WTC11 (cell line): Measurements from ENCODE around the gene ARHGEF28. TPM values are rescaled to one million over a fixed set of nuclear protein-coding genes. Genes with fewer than 3 reads are reported as not detected.

ENCODE experiments used
- ATAC-seq: fragments of 200-7000 bp; cut with Tn5 transposase; 2 replicates; pipeline ENCODE4 v1.10.0; 2021; ENCODE audit warnings: mild to moderate bottlenecking, moderate library complexity
- CTCF ChIA-PET: fragments of 300-600 bp; sonication (Branson Sonifier 250); formaldehyde crosslinking; loops from one replicate; lab custom pipeline; 2021; ENCODE audit warnings: antibody characterized with exemption; lab: Charles Lee
- POLR2A ChIA-PET: fragments of 350-600 bp; sonication (Branson Sonifier 250); formaldehyde crosslinking; loops from one replicate; lab custom pipeline; 2021; ENCODE audit warnings: antibody characterized with exemption; lab: Charles Lee
- DNase-seq: peaks from one replicate; pipeline ENCODE4 v3.0.0; 2021; ENCODE audit warnings: low spot score
- H3K27ac Mint-ChIP-seq: 2 replicates; pipeline ENCODE4 v1.8.0; 2021; ENCODE audit warnings: mixed read lengths
- H3K27me3 Mint-ChIP-seq: 2 replicates; pipeline ENCODE4 v1.8.0; 2021; ENCODE audit warnings: low read depth, mild to moderate bottlenecking, moderate library complexity, mixed read lengths
- H3K36me3 Mint-ChIP-seq: 2 replicates; pipeline ENCODE4 v1.8.0; 2021; ENCODE audit warnings: mixed read lengths
- H3K4me1 Mint-ChIP-seq: 2 replicates; pipeline ENCODE4 v1.8.0; 2022; ENCODE audit warnings: mixed read lengths
- H3K4me3 Mint-ChIP-seq: 2 replicates; pipeline ENCODE4 v1.8.0; 2021; ENCODE audit warnings: mild to moderate bottlenecking, moderate library complexity, mixed read lengths
- H3K9me3 Mint-ChIP-seq: 2 replicates; pipeline ENCODE4 v1.8.0; 2021; ENCODE audit warnings: mixed read lengths
- ARID4B ChIP-seq: sonication (generic); formaldehyde crosslinking; IDR thresholded peaks from 2 replicates; pipeline ENCODE4 v1.8.0; 2023; ENCODE audit warnings: missing genetic modification reagents, mild to moderate bottlenecking, borderline replicate concordance
- CREM ChIP-seq: sonication (generic); formaldehyde crosslinking; IDR thresholded peaks from 2 replicates; pipeline ENCODE4 v1.8.1; 2022; ENCODE audit warnings: mild to moderate bottlenecking, missing genetic modification reagents, moderate library complexity
- E2F4 ChIP-seq: sonication (generic); formaldehyde crosslinking; IDR thresholded peaks from 2 replicates; pipeline ENCODE4 v1.8.1; 2022; ENCODE audit warnings: low read depth, mild to moderate bottlenecking, moderate library complexity, missing genetic modification reagents, borderline replicate concordance
- E2F5 ChIP-seq: sonication (generic); formaldehyde crosslinking; IDR thresholded peaks from 2 replicates; pipeline ENCODE4 v1.8.1; 2022; ENCODE audit warnings: mild to moderate bottlenecking, moderate library complexity, missing genetic modification reagents
- JUN ChIP-seq: sonication (generic); formaldehyde crosslinking; IDR thresholded peaks from 2 replicates; pipeline ENCODE4 v1.8.0; 2023; ENCODE audit warnings: mild to moderate bottlenecking, missing genetic modification reagents
- NR2C2 ChIP-seq: sonication (generic); formaldehyde crosslinking; IDR thresholded peaks from 2 replicates; pipeline ENCODE4 v1.8.0; 2022; ENCODE audit warnings: mild to moderate bottlenecking, missing genetic modification reagents
- NR3C1 ChIP-seq: sonication (generic); formaldehyde crosslinking; conservative IDR thresholded peaks from 2 replicates; pipeline ENCODE4 v1.8.1; 2023; ENCODE audit warnings: low read depth, mild to moderate bottlenecking, missing genetic modification reagents
- PREB ChIP-seq: sonication (generic); formaldehyde crosslinking; IDR thresholded peaks from 2 replicates; pipeline ENCODE4 v1.8.1; 2022; ENCODE audit warnings: mild to moderate bottlenecking, missing genetic modification reagents, moderate library complexity, borderline replicate concordance
- SMAD3 ChIP-seq: sonication (generic); formaldehyde crosslinking; IDR thresholded peaks from 2 replicates; pipeline ENCODE4 v1.8.0; 2022; ENCODE audit warnings: missing genetic modification reagents, mild to moderate bottlenecking, borderline replicate concordance
- SOX15 ChIP-seq: fragments of 250-450 bp; sonication (Bioruptor Pico); IDR thresholded peaks from 2 replicates; pipeline ENCODE4 v1.9.0; 2021; ENCODE audit warnings: mild to moderate bottlenecking
- SP1 ChIP-seq: sonication (generic); formaldehyde crosslinking; conservative IDR thresholded peaks from 2 replicates; pipeline ENCODE4 v1.8.1; 2022; ENCODE audit warnings: missing genetic modification reagents
- ZBTB43 ChIP-seq: sonication (generic); formaldehyde crosslinking; IDR thresholded peaks from 2 replicates; pipeline ENCODE4 v1.8.1; 2023; ENCODE audit warnings: mild to moderate bottlenecking, missing genetic modification reagents
- ZNF121 ChIP-seq: sonication (generic); formaldehyde crosslinking; IDR thresholded peaks from 2 replicates; pipeline ENCODE4 v1.8.0; 2023; ENCODE audit warnings: missing genetic modification reagents
- ZNF138 ChIP-seq: sonication (generic); formaldehyde crosslinking; conservative IDR thresholded peaks from 2 replicates; pipeline ENCODE4 v1.8.1; 2022; ENCODE audit warnings: mild to moderate bottlenecking, moderate library complexity, missing genetic modification reagents
- ZNF219 ChIP-seq: sonication (generic); formaldehyde crosslinking; IDR thresholded peaks from 2 replicates; pipeline ENCODE4 v1.8.0; 2023; ENCODE audit warnings: missing genetic modification reagents, mild to moderate bottlenecking, borderline replicate concordance
- ZNF425 ChIP-seq: fragments of 250-450 bp; sonication (Bioruptor Pico); conservative IDR thresholded peaks from 2 replicates; pipeline ENCODE4 v1.9.0; 2021; ENCODE audit warnings: mild to moderate bottlenecking
- ZNF512 ChIP-seq: sonication (generic); formaldehyde crosslinking; IDR thresholded peaks from 2 replicates; pipeline ENCODE4 v1.8.1; 2022; ENCODE audit warnings: missing genetic modification reagents, borderline replicate concordance
- total RNA-seq: library from RNA; stranded (reverse); gene quantifications from 3 replicates; pipeline ENCODE4 v1.2.3, GENCODE V29; 2021

ARHGEF28 gene
- total RNA-seq, 1 experiment from 2014 or later, result 0.96 TPM

GRCh38 chr5:73812962-73813588 lies 187.1 kb downstream of the ARHGEF28 start:
- 0 out of 2 replicates have a peak, but pooled peaks have one; percentile 26 for ATAC-seq
- no peak overlapping the region for H3K27ac Mint-ChIP-seq
- POLR2A ChIA-PET, result no interaction called here
- H3K4me1 Mint-ChIP-seq, result peaks cover 23% of the 10 kb centered on the region
- no peak overlapping the region for H3K4me3 Mint-ChIP-seq
- no peaks in the 10 kb centered on the region for H3K9me3 Mint-ChIP-seq
- no peaks in the 10 kb centered on the region for H3K36me3 Mint-ChIP-seq
- CTCF ChIA-PET, result interaction anchor here (0.9 to 1.9 kb wide), 3 partner anchors 20 to 222 kb away, joined by 3 to 11 read pairs (median 4); no protein-coding TSS in a partner anchor
- TF ChIP-seq NR3C1 (CRISPR knock-in tag) (no peak), SMAD3 (no peak), ZNF425 (CRISPR knock-in tag) (no peak)
- no peak for DNase-seq
- no peaks in the 10 kb centered on the region for H3K27me3 Mint-ChIP-seq

- Mint-ChIP-seq H3K27me3 (no peaks in the 10 kb centered on the region), H3K27ac (no peak overlapping the region), H3K4me1 (peaks cover 23% of the 10 kb centered on the region), H3K36me3 (no peaks in the 10 kb centered on the region), H3K9me3 (no peaks in the 10 kb centered on the region), H3K4me3 (no peak overlapping the region)
- DNase-seq (no peak), ATAC-seq (peak; percentile 44)
- CTCF ChIA-PET, result interaction anchor here (1.5 kb wide), 1 partner anchor 21 kb away, joined by 4 read pairs; no protein-coding TSS in a partner anchor
- POLR2A ChIA-PET, result no interaction called here
- no peak for TF ChIP-seq SOX15
- TF ChIP-seq ZNF138, result no peak
- no peak for TF ChIP-seq ZNF219 (CRISPR knock-in tag)
- no peak for TF ChIP-seq ZBTB43 (CRISPR knock-in tag)
- TF ChIP-seq E2F5 (CRISPR knock-in tag), result no peak
- no peak for TF ChIP-seq ARID4B (CRISPR knock-in tag)
- TF ChIP-seq SP1 (CRISPR knock-in tag), result no peak
- no peak for TF ChIP-seq ZNF121 (CRISPR knock-in tag)
- TF ChIP-seq NR2C2 (CRISPR knock-in tag), result no peak
Observed at GRCh38 chr5:73814233-73814846, 188.3 kb downstream of the ARHGEF28 start.

- no peak overlapping the region for H3K4me3 Mint-ChIP-seq
- no peaks in the 10 kb centered on the region for H3K9me3 Mint-ChIP-seq
- no peaks in the 10 kb centered on the region for H3K36me3 Mint-ChIP-seq
- ChIA-PET POLR2A (no interaction called here), CTCF (interaction anchor here (1.5 kb wide), 1 partner anchor 23 kb away, joined by 4 read pairs; no protein-coding TSS in a partner anchor)
- H3K27me3 Mint-ChIP-seq, result no peaks in the 10 kb centered on the region
- DNase-seq, result no peak
- H3K4me1 Mint-ChIP-seq, result peaks cover 19% of the 10 kb centered on the region
- no peak overlapping the region for H3K27ac Mint-ChIP-seq
- no peak for ATAC-seq
- TF ChIP-seq PREB (CRISPR knock-in tag), result no peak
- TF ChIP-seq E2F4 (CRISPR knock-in tag), result no peak
- no peak for TF ChIP-seq JUN (CRISPR knock-in tag)
- no peak for TF ChIP-seq ZNF512 (CRISPR knock-in tag)
- no peak for TF ChIP-seq ZNF219 (CRISPR knock-in tag)
- TF ChIP-seq CREM (CRISPR knock-in tag), result no peak
Observed at GRCh38 chr5:73815631-73816030, 189.6 kb downstream of the ARHGEF28 start.
